CD4-positive, alpha-beta memory T cell (primary cell): ENCODE measurements around the gene CLSTN3. TPM values are rescaled to one million over a fixed set of nuclear protein-coding genes. Genes with fewer than 3 reads are reported as not detected.

Source experiments
- CTCF ChIA-PET: fragments of 350-600 bp; sonication (Branson Sonifier 250); formaldehyde crosslinking; loops from one replicate; lab custom pipeline; 2021; ENCODE audit warnings: inconsistent platforms; ENCODE audit not compliant: partially characterized antibody; lab: Charles Lee
- POLR2A ChIA-PET: fragments of 350-600 bp; sonication (Branson Sonifier 250); formaldehyde crosslinking; loops from one replicate; lab custom pipeline; 2021; ENCODE audit not compliant: partially characterized antibody; lab: Charles Lee
- DNase-seq, 5 donors: peaks; one replicate each; pipeline versions ENCODE4 v3.0.0 to v3.0.0-alpha.2; 2020 to 2022; ENCODE audit warnings: mixed read lengths in 1 of 5
- H3K27ac ChIP-seq: one replicate; pipeline ENCODE4 v1.7.0; 2013; ENCODE audit warnings: low read depth, low read length
- H3K27me3 ChIP-seq: 2 replicates; pipeline ENCODE4 v1.7.0; 2013; ENCODE audit warnings: mild to moderate bottlenecking, low read length, moderate library complexity; ENCODE audit not compliant: insufficient read depth
- H3K36me3 ChIP-seq: 2 replicates; pipeline ENCODE4 v1.7.0; 2013; ENCODE audit warnings: mild to moderate bottlenecking, low read length, moderate library complexity; ENCODE audit not compliant: insufficient read depth
- H3K4me1 ChIP-seq: 2 replicates; pipeline ENCODE4 v1.7.0; 2013; ENCODE audit warnings: mild to moderate bottlenecking, low read length, moderate library complexity; ENCODE audit not compliant: insufficient read depth
- H3K4me3 ChIP-seq, 2 donors: one replicate each; pipeline ENCODE4 v1.7.0; 2013; ENCODE audit warnings: low read length in 2 of 2, mild to moderate bottlenecking in 1 of 2
- H3K9me3 ChIP-seq, 2 donors: one replicate each; pipeline ENCODE4 v1.7.0; 2013; ENCODE audit warnings: low read length in 2 of 2, control low read depth in 1 of 2; ENCODE audit not compliant: control insufficient read depth in 1 of 2
- H3K27ac Mint-ChIP-seq, 7 donors: one replicate each; pipeline ENCODE4 v1.8.0; 2020 to 2021; ENCODE audit warnings: mixed read lengths in 7 of 7, mild to moderate bottlenecking in 6 of 7, inconsistent platforms in 3 of 7, moderate library complexity in 3 of 7
- H3K27me3 Mint-ChIP-seq, 2 donors: one replicate each; pipeline ENCODE4 v1.8.0; 2020 to 2021; ENCODE audit warnings: mixed read lengths in 2 of 2
- H3K36me3 Mint-ChIP-seq, 2 donors: one replicate each; pipeline ENCODE4 v1.8.0; 2020 to 2021; ENCODE audit warnings: mixed read lengths in 2 of 2, inconsistent platforms in 1 of 2, mild to moderate bottlenecking in 1 of 2
- H3K4me1 Mint-ChIP-seq, 4 donors: one replicate each; pipeline ENCODE4 v1.8.0; 2020 to 2021; ENCODE audit warnings: mixed read lengths in 4 of 4, mild to moderate bottlenecking in 1 of 4
- H3K4me3 Mint-ChIP-seq, 8 donors: one replicate each; pipeline ENCODE4 v1.8.0; 2020 to 2021; ENCODE audit warnings: mixed read lengths in 8 of 8, mild to moderate bottlenecking in 7 of 8, moderate library complexity in 6 of 8, inconsistent platforms in 3 of 8
- H3K9me3 Mint-ChIP-seq, 8 donors: one replicate each; pipeline ENCODE4 v1.8.0; 2020 to 2021; ENCODE audit warnings: mixed read lengths in 8 of 8, mild to moderate bottlenecking in 5 of 8, inconsistent platforms in 3 of 8, moderate library complexity in 1 of 8
- intact Hi-C: fragments of 100-400 bp; cut with micrococcal nuclease; formaldehyde crosslinking; loops from one replicate; pipeline ENCODE4 v1.15.1; 2023
- polyA plus RNA-seq, 2 donors: library from polyadenylated mRNA; unstranded; fragments of 300-500 nt; fragmentation: Illumina TruSeq; gene quantifications; one replicate each; pipeline ENCODE4 v1.2.3, GENCODE V29; 2021
- total RNA-seq, 2 experiments: library from RNA; stranded (reverse); gene quantifications; one replicate each; pipeline ENCODE4 v1.2.3, GENCODE V29; 2021

Gene CLSTN3
- total and polyA plus RNA-seq, 4 experiments from 2014 or later = 6.7 to 58.5 (median 29.1) TPM

- ChIA-PET POLR2A (no interaction called here), CTCF (interaction anchor here (1.1 kb wide), 1 partner anchor 14 kb away, joined by 3 read pairs; no protein-coding TSS in a partner anchor)
- Mint-ChIP-seq H3K27me3 (peaks cover 0 to 3% of the 10 kb centered on the region in 2 donors), H3K4me1 (peaks cover 5 to 14% (median 11%) of the 10 kb centered on the region in 4 donors), H3K9me3 (no peaks in the 10 kb centered on the region), H3K27ac (peak overlapping the region in 1 of 7 donors; percentile 37), H3K4me3 (no peak overlapping the region), H3K36me3 (peaks cover 7 to 46% of the 10 kb centered on the region in 2 donors)
- DNase-seq = no peak
- peaks cover 5% of the 10 kb centered on the region for H3K4me1 ChIP-seq
- intact Hi-C loops = no loop called here
- H3K4me3 ChIP-seq = no peak overlapping the region
- H3K27ac ChIP-seq = no peak overlapping the region
- H3K9me3 ChIP-seq = no peaks in the 10 kb centered on the region
- H3K36me3 ChIP-seq = peaks cover 8% of the 10 kb centered on the region
- no peaks in the 10 kb centered on the region for H3K27me3 ChIP-seq
Observed at GRCh38 chr12:7158781-7159609, 28.8 kb downstream of the CLSTN3 start.

GRCh38 chr12:7160183-7160582, 30.0 kb downstream of the CLSTN3 start:
- CTCF ChIA-PET = no interaction called here
- H3K4me1 ChIP-seq = peaks cover 5% of the 10 kb centered on the region
- POLR2A ChIA-PET = no interaction called here
- no peak overlapping the region for H3K4me3 ChIP-seq
- peaks cover 0 to 34% of the 10 kb centered on the region in 2 donors for H3K36me3 Mint-ChIP-seq
- H3K27me3 Mint-ChIP-seq = peaks cover 4 to 5% of the 10 kb centered on the region in 2 donors
- no peaks in the 10 kb centered on the region for H3K27me3 ChIP-seq
- intact Hi-C loops = no loop called here
- H3K9me3 Mint-ChIP-seq = no peaks in the 10 kb centered on the region
- peak overlapping the region in 1 of 7 donors; percentile 1 for H3K27ac Mint-ChIP-seq
- no peak overlapping the region for H3K27ac ChIP-seq
- no peak overlapping the region for H3K4me3 Mint-ChIP-seq
- no peaks in the 10 kb centered on the region for H3K36me3 ChIP-seq
- no peak for DNase-seq
- H3K4me1 Mint-ChIP-seq = peaks cover 5 to 14% (median 11%) of the 10 kb centered on the region in 4 donors
- no peaks in the 10 kb centered on the region for H3K9me3 ChIP-seq

- H3K27ac ChIP-seq = no peak overlapping the region
- DNase-seq = no peak
- Mint-ChIP-seq H3K4me1 (peaks cover 5 to 14% (median 11%) of the 10 kb centered on the region in 4 donors), H3K4me3 (peak overlapping the region in 1 of 8 donors; percentile 3), H3K27ac (no peak overlapping the region), H3K9me3 (no peaks in the 10 kb centered on the region), H3K27me3 (peaks cover 7 to 11% of the 10 kb centered on the region in 2 donors), H3K36me3 (peaks cover 0 to 23% of the 10 kb centered on the region in 2 donors)
- intact Hi-C loops = no loop called here
- H3K4me3 ChIP-seq = no peak overlapping the region
- no peaks in the 10 kb centered on the region for H3K36me3 ChIP-seq
- no peaks in the 10 kb centered on the region for H3K9me3 ChIP-seq
- H3K27me3 ChIP-seq = no peaks in the 10 kb centered on the region
- ChIA-PET CTCF (no interaction called here), POLR2A (interaction anchor here (1.2 kb wide), 1 partner anchor 11 kb away, joined by 3 read pairs; no protein-coding TSS in a partner anchor)
- peaks cover 5% of the 10 kb centered on the region for H3K4me1 ChIP-seq
Observed at GRCh38 chr12:7161327-7161726, 31.2 kb downstream of the CLSTN3 start.

- no peaks in the 10 kb centered on the region for H3K27me3 ChIP-seq
- POLR2A ChIA-PET = interaction anchor here (1.2 kb wide), 1 partner anchor 11 kb away, joined by 3 read pairs; no protein-coding TSS in a partner anchor
- H3K4me1 ChIP-seq = peaks cover 5% of the 10 kb centered on the region
- Mint-ChIP-seq H3K27me3 (peaks cover 7 to 13% of the 10 kb centered on the region in 2 donors), H3K9me3 (peaks cover 0 to 2% (median 0%) of the 10 kb centered on the region in 8 donors), H3K4me3 (peak overlapping the region in 2 of 8 donors; percentile 3 to 4), H3K27ac (peak overlapping the region in 1 of 7 donors; percentile 42), H3K36me3 (peaks cover 0 to 20% of the 10 kb centered on the region in 2 donors), H3K4me1 (peaks cover 5 to 14% (median 11%) of the 10 kb centered on the region in 4 donors)
- H3K9me3 ChIP-seq = no peaks in the 10 kb centered on the region
- intact Hi-C loops = no loop called here
- H3K4me3 ChIP-seq = no peak overlapping the region
- no peak overlapping the region for H3K27ac ChIP-seq
- CTCF ChIA-PET = interaction anchor here (1.0 to 2.1 kb wide), 4 partner anchors 14 to 49 kb away, joined by 3 to 4 read pairs (median 3); partner anchors contain the start of gene PEX5
- no peak for DNase-seq
- H3K36me3 ChIP-seq = no peaks in the 10 kb centered on the region
Observed at GRCh38 chr12:7161811-7162210, 31.6 kb downstream of the CLSTN3 start.

- Histone ChIP-seq H3K36me3 (no peaks in the 10 kb centered on the region), H3K27ac (no peak overlapping the region), H3K27me3 (no peaks in the 10 kb centered on the region), H3K9me3 (no peaks in the 10 kb centered on the region), H3K4me1 (peaks cover 5% of the 10 kb centered on the region), H3K4me3 (no peak overlapping the region)
- peak overlapping the region in 3 of 7 donors; percentile 25 to 72 (median 30) for H3K27ac Mint-ChIP-seq
- peak overlapping the region in 7 of 8 donors; percentile 44 to 78 (median 63) for H3K4me3 Mint-ChIP-seq
- peak; percentile 2 to 46 (median 19) for DNase-seq
- peaks cover 7 to 13% of the 10 kb centered on the region in 2 donors for H3K27me3 Mint-ChIP-seq
- POLR2A ChIA-PET = interaction anchor here (1.2 kb wide), 1 partner anchor 12 kb away, joined by 3 read pairs; no protein-coding TSS in a partner anchor
- H3K36me3 Mint-ChIP-seq = peaks cover 0 to 13% of the 10 kb centered on the region in 2 donors
- intact Hi-C loops = no loop called here
- H3K9me3 Mint-ChIP-seq = peaks cover 0 to 7% (median 3%) of the 10 kb centered on the region in 8 donors
- H3K4me1 Mint-ChIP-seq = peaks cover 5 to 14% (median 11%) of the 10 kb centered on the region in 4 donors
- CTCF ChIA-PET = interaction anchor here (1.0 to 3.4 kb wide), 5 partner anchors 7 to 49 kb away, joined by 3 to 10 read pairs (median 3); partner anchors contain the start of gene PEX5
Observed at GRCh38 chr12:7162691-7163114, 32.5 kb downstream of the CLSTN3 start.

GRCh38 chr12:7169951-7170350, 39.8 kb downstream of the CLSTN3 start:
- Mint-ChIP-seq H3K27ac (no peak overlapping the region), H3K9me3 (peaks cover 2 to 43% (median 30%) of the 10 kb centered on the region in 8 donors)

GRCh38 chr12:7171854-7172253, 41.7 kb downstream of the CLSTN3 start:
- no peak overlapping the region for H3K4me3 ChIP-seq
- H3K9me3 Mint-ChIP-seq = peaks cover 2 to 44% (median 30%) of the 10 kb centered on the region in 8 donors
- ChIA-PET POLR2A (no interaction called here), CTCF (no interaction called here)
- H3K27ac ChIP-seq = no peak overlapping the region
- no peak overlapping the region for H3K4me3 Mint-ChIP-seq
- no peaks in the 10 kb centered on the region for H3K4me1 ChIP-seq
- H3K36me3 ChIP-seq = no peaks in the 10 kb centered on the region
- peaks cover 17 to 23% of the 10 kb centered on the region in 2 donors for H3K27me3 Mint-ChIP-seq
- intact Hi-C loops = no loop called here
- H3K36me3 Mint-ChIP-seq = no peaks in the 10 kb centered on the region
- no peaks in the 10 kb centered on the region for H3K4me1 Mint-ChIP-seq
- H3K27ac Mint-ChIP-seq = no peak overlapping the region
- H3K27me3 ChIP-seq = no peaks in the 10 kb centered on the region
- DNase-seq = no peak
- H3K9me3 ChIP-seq = peaks cover 0 to 6% of the 10 kb centered on the region in 2 donors

More at GRCh38 chr12:7169951-7170350, 39.8 kb downstream of the CLSTN3 start:
- Mint-ChIP-seq H3K36me3 (no peaks in the 10 kb centered on the region), H3K4me1 (no peaks in the 10 kb centered on the region), H3K27me3 (peaks cover 10 to 23% of the 10 kb centered on the region in 2 donors), H3K4me3 (no peak overlapping the region)
- DNase-seq = no peak
- H3K27ac ChIP-seq = no peak overlapping the region
- no peaks in the 10 kb centered on the region for H3K36me3 ChIP-seq
- ChIA-PET POLR2A (no interaction called here), CTCF (no interaction called here)
- no peak overlapping the region for H3K4me3 ChIP-seq
- H3K27me3 ChIP-seq = no peaks in the 10 kb centered on the region
- no peaks in the 10 kb centered on the region for H3K4me1 ChIP-seq
- intact Hi-C loops = no loop called here
- H3K9me3 ChIP-seq = peaks cover 0 to 6% of the 10 kb centered on the region in 2 donors
